GM12892 (cell line): ENCODE results near the gene RRAS.
"Not testable (repeated sequence)": the region's sequence is repeated elsewhere in the genome, so short reads cannot be mapped to it uniquely, and the experiment has no call there.

Source experiments
- POLR2A ChIP-seq: IDR thresholded peaks from 2 replicates; pipeline ENCODE4 v1.6.1; 2011; ENCODE audit warnings: low read depth, low read length, control low read depth
- POLR2AphosphoS5 ChIP-seq: IDR thresholded peaks from 2 replicates; pipeline ENCODE4 v1.6.1; 2011; ENCODE audit warnings: low read depth, low read length, control low read depth
- TAF1 ChIP-seq: IDR thresholded peaks from 2 replicates; pipeline ENCODE4 v1.6.1; 2011; ENCODE audit warnings: low read depth, mild to moderate bottlenecking, control low read depth, low read length, borderline replicate concordance

- not testable (repeated sequence) for TF ChIP-seq POLR2A, TAF1, POLR2AphosphoS5
Observed at GRCh38 chr19:49617860-49618259, 22.1 kb downstream of the RRAS start.
